GM21723 (cell line): Measurements from ENCODE around the gene DPP7.
A peak's percentile ranks its signal among the peaks of the same experiment; 100 is the strongest.
"Not testable (repeated sequence)": the region's sequence is repeated elsewhere in the genome, so short reads cannot be mapped to it uniquely, and the experiment has no call there.

Experiments
- ATAC-seq: cut with Tn5 transposase; IDR thresholded peaks from one replicate; pipeline ENCODE4 v1.9.1; 2021; ENCODE audit warnings: mild to moderate bottlenecking, moderate library complexity; ENCODE audit not compliant: unreplicated experiment

Gene DPP7

GRCh38 chr9:137130176-137130755, 15.7 kb upstream of the DPP7 start:
- peak; percentile 27 for ATAC-seq

DNA sequence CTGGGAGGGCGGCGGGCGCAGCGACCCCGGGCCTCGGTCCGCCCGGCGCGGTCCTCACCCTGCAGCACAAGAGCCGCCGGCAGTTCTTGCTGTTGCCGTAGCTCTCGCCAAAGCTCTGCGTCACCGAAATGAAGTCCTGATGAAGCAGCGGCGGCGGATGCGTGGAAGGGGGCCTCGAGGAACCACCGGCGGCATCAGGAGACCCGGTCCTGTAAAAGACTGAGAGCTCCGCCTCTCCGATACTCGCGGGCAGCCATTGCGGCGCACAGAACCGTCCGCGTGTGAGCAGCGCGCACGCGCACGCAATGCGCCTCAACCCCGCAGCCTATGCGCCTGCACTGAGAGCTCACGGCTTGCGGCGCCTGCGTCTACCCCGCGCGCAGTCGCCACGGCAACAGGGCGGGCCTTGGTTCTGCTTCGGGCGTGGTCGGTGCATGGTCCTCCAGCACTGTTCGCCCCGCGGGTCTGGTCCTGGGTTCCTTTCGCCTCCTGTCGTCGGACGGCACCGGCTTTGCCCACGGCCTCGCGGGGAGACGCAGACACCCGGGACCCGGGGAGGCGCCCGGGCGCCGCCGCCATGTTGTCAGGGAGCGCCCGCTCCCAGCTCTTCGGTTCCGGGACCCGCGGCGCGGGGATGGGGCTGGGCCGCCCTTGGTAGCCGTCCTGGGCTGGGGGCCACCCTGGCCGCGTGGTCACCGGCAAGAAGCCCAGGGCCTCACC, 15.1 kb upstream of the DPP7 start:
- peak; percentile 75 for ATAC-seq

- ATAC-seq: peak; percentile 12
Measured at GRCh38 chr9:137128862-137129455, 14.4 kb upstream of the DPP7 start.

GRCh38 chr9:137128158-137128861, 13.8 kb upstream of the DPP7 start:
- no peak for ATAC-seq

DNA sequence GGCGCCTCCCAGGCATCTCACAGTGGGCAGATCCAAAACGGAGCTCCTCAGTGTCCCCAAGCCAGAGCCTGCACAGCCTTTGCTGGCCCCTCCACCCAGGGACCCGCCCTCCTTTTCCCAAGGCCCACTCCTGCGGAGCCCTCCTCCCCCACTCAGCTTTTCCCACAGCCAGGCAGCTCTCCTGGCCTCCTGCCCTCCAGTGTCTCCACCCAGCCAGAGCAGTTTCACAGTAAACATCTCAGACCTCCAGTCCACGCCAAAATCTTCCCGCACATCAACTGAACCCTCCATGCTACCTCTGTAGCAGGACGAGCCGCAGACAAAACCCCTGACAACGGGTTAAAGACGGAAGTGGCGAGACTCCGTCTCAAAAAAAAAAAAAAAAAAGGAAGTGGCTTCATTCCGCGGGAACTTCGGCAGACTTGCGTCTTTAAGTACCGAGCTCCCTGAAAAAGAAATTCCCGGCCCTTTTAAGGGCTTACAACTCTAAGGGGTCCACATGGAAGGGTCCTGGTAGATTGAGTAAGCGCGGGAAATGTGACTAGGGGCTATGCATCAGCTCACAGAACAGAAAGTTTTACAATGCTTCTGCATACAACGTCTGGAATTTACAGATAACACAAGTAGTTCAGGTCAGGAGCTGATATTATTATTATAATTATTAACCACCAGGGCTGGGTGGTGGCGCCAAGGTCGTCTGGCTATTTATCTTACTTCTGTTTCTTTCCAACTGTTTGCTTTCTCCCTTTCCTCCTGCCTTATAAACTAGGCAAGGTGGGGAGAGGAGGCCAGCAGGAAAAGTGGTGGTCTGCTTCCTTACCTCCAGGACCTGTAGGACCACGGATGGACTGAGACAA, 13.0 kb upstream of the DPP7 start:
- ATAC-seq: no peak

DNA sequence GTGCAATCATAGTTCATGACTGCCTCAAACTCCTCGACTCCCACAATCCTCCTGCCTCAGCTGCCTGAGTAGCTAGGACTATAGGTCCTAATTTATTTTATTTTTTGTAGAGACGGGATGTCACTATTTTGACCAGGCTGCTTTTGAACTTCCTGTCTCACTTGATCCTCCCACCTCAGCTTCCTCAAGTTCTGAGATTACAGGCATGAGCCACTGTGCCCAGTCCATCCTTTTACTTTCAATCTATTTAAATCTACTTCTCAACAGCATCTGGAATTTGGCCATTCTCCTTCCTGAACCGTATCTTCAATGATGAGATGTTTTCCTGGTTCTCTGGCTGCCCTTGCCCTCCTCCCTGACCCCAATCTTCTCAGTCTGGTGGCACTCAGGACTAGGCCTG, 12.3 kb upstream of the DPP7 start:
- ATAC-seq: no peak

- not testable (repeated sequence) for ATAC-seq
Measured at GRCh38 chr9:137123952-137124462, 9.5 kb upstream of the DPP7 start.

DNA sequence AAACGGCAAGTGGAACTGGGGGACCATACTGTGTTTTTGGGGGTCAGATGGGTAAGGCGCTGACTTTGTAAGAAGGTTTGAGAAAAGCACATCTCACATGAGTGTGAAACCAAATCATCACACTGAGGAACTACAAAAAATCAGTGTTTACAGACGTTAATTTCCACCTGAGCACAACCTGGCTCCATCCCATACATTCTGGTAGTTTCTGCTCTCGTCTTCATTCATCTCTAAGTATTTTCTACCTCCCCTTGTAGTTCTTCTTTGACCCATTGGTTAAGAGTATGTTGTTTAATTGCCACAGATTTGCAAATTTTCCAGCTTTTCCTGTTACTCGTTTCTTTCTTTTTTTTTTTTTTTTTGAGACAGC, 8.9 kb upstream of the DPP7 start:
- ATAC-seq: no peak

GRCh38 chr9:137122796-137123467, 8.4 kb upstream of the DPP7 start:
- not testable (repeated sequence) for ATAC-seq

- ATAC-seq: not testable (repeated sequence)
Measured at GRCh38 chr9:137121927-137122795, 7.6 kb upstream of the DPP7 start.

- not testable (repeated sequence) for ATAC-seq
Measured at GRCh38 chr9:137118092-137118603, 3.6 kb upstream of the DPP7 start.

GRCh38 chr9:137117269-137117731, 2.8 kb upstream of the DPP7 start:
- no peak for ATAC-seq

- no peak for ATAC-seq
Measured at GRCh38 chr9:137116728-137117127, 2.2 kb upstream of the DPP7 start.

- no peak for ATAC-seq
Measured at GRCh38 chr9:137116027-137116507, 1.5 kb upstream of the DPP7 start.

DNA sequence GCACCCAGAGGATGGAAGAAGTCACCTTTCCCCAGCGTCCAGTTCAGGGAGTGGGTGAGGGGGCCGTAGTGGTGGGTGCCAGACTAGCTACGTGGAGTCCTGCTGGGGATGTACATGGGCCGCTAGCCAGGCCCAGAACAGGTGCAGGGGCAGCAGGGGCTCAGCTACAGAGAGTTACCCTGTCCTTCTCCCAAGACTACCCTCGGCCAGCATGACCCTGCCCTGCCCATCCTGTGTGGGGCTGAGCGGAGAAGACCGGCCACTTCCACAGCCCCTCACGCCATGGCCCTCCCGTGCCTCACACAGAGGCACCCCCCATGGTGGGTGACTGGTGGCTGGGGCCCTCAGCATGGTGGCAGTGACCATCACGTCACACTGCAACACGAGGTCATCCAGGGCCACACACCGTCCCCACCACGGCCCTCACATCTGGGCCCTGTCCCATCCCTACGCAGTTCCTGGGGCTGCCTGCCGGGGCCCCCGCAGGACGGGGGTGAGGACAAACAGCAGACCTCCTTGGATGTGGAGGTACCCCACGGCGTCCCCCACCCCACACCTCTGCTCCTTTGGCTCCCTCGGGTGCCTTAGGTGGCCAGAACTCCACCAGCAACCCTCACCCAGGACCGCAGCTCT, 977 bp upstream of the DPP7 start:
- no peak for ATAC-seq

DNA sequence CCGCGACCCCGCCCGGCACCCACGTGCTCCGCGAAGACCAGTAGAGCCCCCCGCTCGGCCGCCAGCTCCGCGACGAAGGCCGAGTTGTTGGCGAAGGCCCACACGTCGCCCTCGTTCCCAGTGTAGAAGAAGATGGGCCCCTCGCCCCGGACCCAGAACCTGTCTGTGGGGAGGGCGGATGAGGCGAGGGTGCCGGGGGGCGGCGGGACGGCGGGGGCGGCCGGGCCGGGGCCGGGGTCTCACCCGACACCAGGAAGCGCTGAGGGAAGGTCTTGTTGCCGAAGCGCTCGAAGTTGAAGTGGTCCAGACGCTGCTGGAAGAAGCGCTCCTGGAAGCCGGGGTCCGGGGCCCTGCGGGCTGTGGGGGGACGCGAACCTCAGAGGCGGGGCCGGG, 317 bp downstream of the DPP7 start:
- no peak for ATAC-seq

DNA sequence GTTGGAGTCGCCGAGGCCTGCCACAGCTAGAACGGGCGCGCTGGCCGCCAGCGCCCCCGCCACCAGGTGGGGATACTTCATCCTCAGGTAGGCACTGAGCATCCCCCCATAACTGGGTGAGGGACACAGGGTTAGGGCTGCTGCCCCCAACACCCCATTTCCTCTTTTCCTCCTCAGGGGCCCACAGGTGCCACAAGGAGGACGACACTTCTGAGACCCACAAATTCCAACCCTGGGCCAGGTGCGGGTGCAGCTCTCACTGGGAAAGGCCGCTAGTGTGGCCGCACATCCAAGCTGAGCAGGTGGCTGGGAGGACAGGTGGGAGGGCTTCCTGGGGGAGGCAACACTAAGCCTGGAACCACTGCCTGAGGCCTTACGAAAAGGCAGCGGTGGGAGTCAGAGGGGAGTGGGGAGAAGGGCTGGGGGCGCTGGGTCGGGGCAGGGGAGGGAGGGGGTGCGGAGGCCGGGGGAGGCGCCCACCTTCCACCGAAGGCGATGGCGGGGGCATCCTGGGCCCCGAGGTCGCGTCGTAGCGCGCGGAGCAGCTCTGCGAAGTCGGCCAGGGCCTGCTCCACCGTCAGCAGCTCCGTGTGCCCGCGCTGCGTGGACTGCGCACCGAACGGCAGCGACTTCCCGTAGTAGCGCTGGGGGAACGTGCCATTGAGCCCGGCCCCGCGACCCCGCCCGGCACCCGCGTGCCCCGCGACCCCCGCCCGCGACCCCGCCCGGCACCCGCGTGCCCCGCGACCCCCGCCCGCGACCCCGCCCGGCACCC, 961 bp downstream of the DPP7 start:
- no peak for ATAC-seq
